Peyer's patch (tissue), 4 donors: ENCODE measurements around the gene CYP4F11.

Experiments
- POLR2A ChIP-seq, 2 donors: fragments of 450-650 bp; IDR thresholded peaks; one replicate each; pipeline ENCODE4 v1.5.1; 2017; ENCODE audit warnings: antibody characterized with exemption in 2 of 2, mild to moderate bottlenecking in 2 of 2, moderate library complexity in 2 of 2
- TF ChIP-seq, protein P1 (sequence below), 6 experiments: fragments of 450-650 bp in 4 of 6; fragments of 200-600 bp in 2 of 6; sonication (generic) in 1 of 6; IDR thresholded peaks; one replicate each; pipeline ENCODE4 v1.5.1; 2017 to 2019; ENCODE audit warnings: antibody characterized with exemption in 6 of 6, mild to moderate bottlenecking in 3 of 6, moderate library complexity in 1 of 6

DNA sequence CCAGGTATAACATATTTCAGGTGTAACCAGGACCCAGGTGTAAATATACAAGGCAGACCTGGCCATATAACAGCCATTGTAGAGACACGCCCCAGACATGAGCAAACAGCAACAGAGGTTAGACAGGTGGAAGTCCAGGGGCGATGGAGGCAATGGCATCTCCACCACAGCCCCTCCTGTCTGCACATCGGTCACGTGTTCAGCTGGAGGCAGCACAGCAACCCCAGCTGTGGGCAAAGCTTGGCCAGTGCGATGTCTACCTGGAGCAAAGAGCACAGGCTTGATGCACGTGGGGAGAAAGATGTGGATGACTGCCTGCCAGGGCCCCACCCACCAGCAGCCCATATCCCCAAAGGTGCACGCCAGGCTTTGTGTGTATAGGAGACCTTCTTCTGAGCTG is 40.9 kb downstream of the CYP4F11 start:
- TF ChIP-seq, protein P1, sequence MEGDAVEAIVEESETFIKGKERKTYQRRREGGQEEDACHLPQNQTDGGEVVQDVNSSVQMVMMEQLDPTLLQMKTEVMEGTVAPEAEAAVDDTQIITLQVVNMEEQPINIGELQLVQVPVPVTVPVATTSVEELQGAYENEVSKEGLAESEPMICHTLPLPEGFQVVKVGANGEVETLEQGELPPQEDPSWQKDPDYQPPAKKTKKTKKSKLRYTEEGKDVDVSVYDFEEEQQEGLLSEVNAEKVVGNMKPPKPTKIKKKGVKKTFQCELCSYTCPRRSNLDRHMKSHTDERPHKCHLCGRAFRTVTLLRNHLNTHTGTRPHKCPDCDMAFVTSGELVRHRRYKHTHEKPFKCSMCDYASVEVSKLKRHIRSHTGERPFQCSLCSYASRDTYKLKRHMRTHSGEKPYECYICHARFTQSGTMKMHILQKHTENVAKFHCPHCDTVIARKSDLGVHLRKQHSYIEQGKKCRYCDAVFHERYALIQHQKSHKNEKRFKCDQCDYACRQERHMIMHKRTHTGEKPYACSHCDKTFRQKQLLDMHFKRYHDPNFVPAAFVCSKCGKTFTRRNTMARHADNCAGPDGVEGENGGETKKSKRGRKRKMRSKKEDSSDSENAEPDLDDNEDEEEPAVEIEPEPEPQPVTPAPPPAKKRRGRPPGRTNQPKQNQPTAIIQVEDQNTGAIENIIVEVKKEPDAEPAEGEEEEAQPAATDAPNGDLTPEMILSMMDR (IDR thresholded peaks at IDR 0.05): no peak
- TF ChIP-seq POLR2A (IDR thresholded peaks at IDR 0.05): peak in 1 of 2 donors; percentile 15
